HepG2 (cell line): ENCODE data around the gene CSTF3. TPM values are rescaled to one million over a fixed set of nuclear protein-coding genes. Genes with fewer than 3 reads are reported as not detected.

ENCODE experiments used
- AKAP8 ChIP-seq: sonication (generic); formaldehyde crosslinking; IDR thresholded peaks from 2 replicates; pipeline ENCODE4 v1.5.1; 2020; ENCODE audit warnings: mild to moderate bottlenecking, missing genetic modification reagents
- ATF7 ChIP-seq, 2 experiments: fragments of 450-650 bp in 1 of 2; sonication (generic) in 1 of 2; formaldehyde crosslinking in 1 of 2; IDR thresholded peaks; 2 replicates each; pipeline versions ENCODE4 v1.4.0 to v1.6.1; 2016 to 2020; ENCODE audit warnings: antibody characterized with exemption in 1 of 2, mild to moderate bottlenecking in 1 of 2, missing genetic modification reagents in 1 of 2
- DZIP1 ChIP-seq: sonication (generic); formaldehyde crosslinking; IDR thresholded peaks from 2 replicates; pipeline ENCODE4 v1.5.0; 2020; ENCODE audit warnings: mild to moderate bottlenecking, missing genetic modification reagents
- ERF ChIP-seq: IDR thresholded peaks from 2 replicates; pipeline ENCODE4 v1.6.1; 2018; ENCODE audit warnings: missing biosample characterization, missing genetic modification reagents
- GMEB2 ChIP-seq: IDR thresholded peaks from 2 replicates; pipeline ENCODE4 v1.6.1; 2016; ENCODE audit warnings: missing biosample characterization, missing genetic modification reagents, low read depth
- HOXA5 ChIP-seq: sonication (generic); formaldehyde crosslinking; IDR thresholded peaks from 2 replicates; pipeline ENCODE4 v1.4.0; 2020; ENCODE audit warnings: missing genetic modification reagents
- MLX ChIP-seq: IDR thresholded peaks from 2 replicates; pipeline ENCODE4 v1.6.1; 2016
- PRPF4 ChIP-seq: fragments of 200-400 bp; formaldehyde crosslinking; IDR thresholded peaks from 2 replicates; pipeline ENCODE4 v1.6.1; 2016; ENCODE audit warnings: low read length, low read depth; ENCODE audit not compliant: poor library complexity, severe bottlenecking
- RCOR2 ChIP-seq: IDR thresholded peaks from 2 replicates; pipeline ENCODE4 v1.6.1; 2016; ENCODE audit warnings: missing biosample characterization, missing genetic modification reagents
- REST ChIP-seq, 2 experiments: IDR thresholded peaks; 2 replicates each; pipeline ENCODE4 v1.6.1; 2011 to 2012; ENCODE audit warnings: low read length in 2 of 2, borderline replicate concordance in 1 of 2, low read depth in 1 of 2, mild to moderate bottlenecking in 1 of 2, moderate library complexity in 1 of 2
- SMAD9 ChIP-seq: sonication (generic); formaldehyde crosslinking; IDR thresholded peaks from 2 replicates; pipeline ENCODE4 v1.5.1; 2020; ENCODE audit warnings: mild to moderate bottlenecking, missing genetic modification reagents
- SOX13 ChIP-seq, 3 experiments: fragments of 450-650 bp in 1 of 3; sonication (generic) in 1 of 3; formaldehyde crosslinking in 1 of 3; IDR thresholded peaks in 2 of 3; conservative IDR thresholded peaks in 1 of 3; 2 replicates each; pipeline versions ENCODE4 v1.5.0 to v1.6.1; 2016 to 2020; ENCODE audit warnings: antibody characterized with exemption in 1 of 3, mild to moderate bottlenecking in 1 of 3, missing compliant biosample characterization in 1 of 3, missing genetic modification reagents in 1 of 3, moderate library complexity in 1 of 3
- WIZ ChIP-seq: sonication (generic); formaldehyde crosslinking; IDR thresholded peaks from 2 replicates; pipeline ENCODE4 v1.5.1; 2020; ENCODE audit warnings: mild to moderate bottlenecking, missing genetic modification reagents
- ZFP82 ChIP-seq: sonication (generic); formaldehyde crosslinking; IDR thresholded peaks from 2 replicates; pipeline ENCODE4 v1.5.1; 2020; ENCODE audit warnings: mild to moderate bottlenecking, missing genetic modification reagents, borderline replicate concordance
- ZNF354B ChIP-seq: sonication (generic); formaldehyde crosslinking; IDR thresholded peaks from 2 replicates; pipeline ENCODE4 v1.8.0; 2022; ENCODE audit warnings: mild to moderate bottlenecking, missing genetic modification reagents
- ZNF367 ChIP-seq: sonication (generic); formaldehyde crosslinking; IDR thresholded peaks from 2 replicates; pipeline ENCODE4 v1.4.0; 2020; ENCODE audit warnings: missing genetic modification reagents, borderline replicate concordance
- ZNF639 ChIP-seq: conservative IDR thresholded peaks from 2 replicates; pipeline ENCODE4 v1.6.1; 2018; ENCODE audit warnings: missing genetic modification reagents
- ZNF737 ChIP-seq: sonication (generic); formaldehyde crosslinking; IDR thresholded peaks from 2 replicates; pipeline ENCODE4 v1.5.0; 2020; ENCODE audit warnings: missing genetic modification reagents, mild to moderate bottlenecking, borderline replicate concordance
- polyA plus RNA-seq, 8 experiments: library from polyadenylated mRNA; depleted of rRNA in 3 of 8; stranded (reverse) in 7 of 8; unstranded in 1 of 8; fragments of >200 nt; fragmentation: Illumina TruSeq in 4 of 8; extraction: Trizol in 4 of 8; gene quantifications; 2 replicates each; pipeline versions ENCODE4 v1.2.1 to v1.2.3, GENCODE V29; 2011 to 2016; ENCODE audit warnings: low read depth in 4 of 8, missing spikeins in 1 of 8, mixed read lengths in 1 of 8; ENCODE audit not compliant: insufficient read depth in 1 of 8
- total RNA-seq, 5 experiments: library from RNA; depleted of rRNA; stranded (reverse); fragments of >200 nt; fragmentation: Illumina TruSeq; extraction: Trizol; gene quantifications; 2 replicates each; pipeline ENCODE4 v1.2.3, GENCODE V29; 2016; ENCODE audit warnings: low read depth in 1 of 5

CSTF3 gene
- total and polyA plus RNA-seq, 2 of the 13 experiments (the other 11 are each of a cell fraction or from before 2014, with no cell fraction given), result 21.5 to 43.6 TPM

- TF ChIP-seq REST (IDR thresholded peaks at IDR 0.05; ENCODE audit: borderline replicate concordance in 1 of 2, low read depth in 1 of 2, low read length in 2 of 2), result no peak
- TF ChIP-seq SOX13 (IDR thresholded peaks at IDR 0.05), result no peak
- TF ChIP-seq SOX13 (CRISPR knock-in tag; conservative IDR thresholded peaks at IDR 0.05 in 1 of 2, IDR thresholded peaks at IDR 0.05 in 1 of 2), result peak in 1 of 2 experiments; percentile 11; a peak in 1 of 4 replicates
- no peak for TF ChIP-seq RCOR2 (CRISPR knock-in tag)
- no peak for TF ChIP-seq AKAP8 (CRISPR knock-in tag)
- no peak; the same call in 1 of the 2 replicates for TF ChIP-seq ERF (CRISPR knock-in tag)
- TF ChIP-seq HOXA5, result no peak; the same call in 1 of the 2 replicates
- no peak for TF ChIP-seq ZNF367 (CRISPR knock-in tag)
- no peak for TF ChIP-seq WIZ
- 0 out of 2 replicates have a peak, but pooled peaks have one; percentile 32 for TF ChIP-seq GMEB2
- TF ChIP-seq ZNF639 (CRISPR knock-in tag), result no peak
- TF ChIP-seq ZNF737 (CRISPR knock-in tag), result no peak
- TF ChIP-seq PRPF4, result no peak
- no peak for TF ChIP-seq SMAD9
- TF ChIP-seq ATF7 (IDR thresholded peaks at IDR 0.05), result no peak
- peak; percentile 30; the same call in 1 of the 2 replicates for TF ChIP-seq ATF7 (CRISPR knock-in tag; IDR thresholded peaks at IDR 0.05)
- no peak for TF ChIP-seq DZIP1 (CRISPR knock-in tag)
- 0 out of 2 replicates have a peak, but pooled peaks have one; percentile 37 for TF ChIP-seq ZFP82 (CRISPR knock-in tag)
- TF ChIP-seq ZNF354B (CRISPR knock-in tag), result peak; percentile 88; the same call in 1 of the 2 replicates
- 0 out of 2 replicates have a peak, but pooled peaks have one; percentile 18 for TF ChIP-seq MLX (CRISPR knock-in tag)
These were observed 121.8 kb downstream of the CSTF3 start, which contains the start of gene TCP11L1 (continued) for GRCh38 chr11:33039274-33040032.
